ENCODE results near the gene SLC1A7.
A peak's percentile ranks its signal among the peaks of the same experiment; 100 is the strongest.

Gene SLC1A7

GRCh38 chr1:53123453-53124140 lies 18.8 kb downstream of the SLC1A7 start:
- no peak for DNase-seq
- in situ Hi-C loops (cut with HindIII; ENCODE audit: low pct_ligation_motif_present, low pct_unique_long_range_greater_than_20kb, low sequenced_read_pairs): no loop called here

GRCh38 chr1:53122961-53123413 lies 19.5 kb downstream of the SLC1A7 start:
- in situ Hi-C loops (cut with HindIII; ENCODE audit: low pct_ligation_motif_present, low pct_unique_long_range_greater_than_20kb, low sequenced_read_pairs): no loop called here
- DNase-seq: no peak

GRCh38 chr1:53122201-53122885 lies 20.1 kb downstream of the SLC1A7 start:
- no peak for DNase-seq
- in situ Hi-C loops (cut with HindIII; ENCODE audit: low pct_ligation_motif_present, low pct_unique_long_range_greater_than_20kb, low sequenced_read_pairs): no loop called here

GRCh38 chr1:53121319-53122172 lies 20.9 kb downstream of the SLC1A7 start:
- in situ Hi-C loops (cut with HindIII; ENCODE audit: low pct_ligation_motif_present, low pct_unique_long_range_greater_than_20kb, low sequenced_read_pairs): no loop called here
- DNase-seq: no peak

- DNase-seq: no peak
Observed at GRCh38 chr1:53120659-53121058, 21.8 kb downstream of the SLC1A7 start.

GRCh38 chr1:53117836-53118235 lies 24.6 kb downstream of the SLC1A7 start:
- in situ Hi-C loops (cut with HindIII; ENCODE audit: low pct_ligation_motif_present, low pct_unique_long_range_greater_than_20kb, low sequenced_read_pairs): no loop called here
- DNase-seq: no peak

More at GRCh38 chr1:53120659-53121058, 21.8 kb downstream of the SLC1A7 start:
- in situ Hi-C loops (cut with HindIII; ENCODE audit: low pct_ligation_motif_present, low pct_unique_long_range_greater_than_20kb, low sequenced_read_pairs): no loop called here

GRCh38 chr1:53116933-53117600 lies 25.4 kb downstream of the SLC1A7 start:
- in situ Hi-C loops (cut with HindIII; ENCODE audit: low pct_ligation_motif_present, low pct_unique_long_range_greater_than_20kb, low sequenced_read_pairs): no loop called here
- no peak for DNase-seq

- DNase-seq: no peak
- in situ Hi-C loops (cut with HindIII; ENCODE audit: low pct_ligation_motif_present, low pct_unique_long_range_greater_than_20kb, low sequenced_read_pairs): no loop called here
Observed at GRCh38 chr1:53116307-53116810, 26.1 kb downstream of the SLC1A7 start.

GRCh38 chr1:53115403-53116306 lies 26.8 kb downstream of the SLC1A7 start:
- no peak for DNase-seq
- in situ Hi-C loops (cut with HindIII; ENCODE audit: low pct_ligation_motif_present, low pct_unique_long_range_greater_than_20kb, low sequenced_read_pairs): no loop called here

GRCh38 chr1:53114581-53115400 lies 27.6 kb downstream of the SLC1A7 start:
- in situ Hi-C loops (cut with HindIII; ENCODE audit: low pct_ligation_motif_present, low pct_unique_long_range_greater_than_20kb, low sequenced_read_pairs): no loop called here
- no peak for DNase-seq

- in situ Hi-C loops (cut with HindIII; ENCODE audit: low pct_ligation_motif_present, low pct_unique_long_range_greater_than_20kb, low sequenced_read_pairs): no loop called here
- DNase-seq: no peak
Observed at GRCh38 chr1:53114090-53114489, 28.3 kb downstream of the SLC1A7 start.

GRCh38 chr1:53112861-53113260 lies 29.6 kb downstream of the SLC1A7 start:
- in situ Hi-C loops (cut with HindIII; ENCODE audit: low pct_ligation_motif_present, low pct_unique_long_range_greater_than_20kb, low sequenced_read_pairs): no loop called here
- DNase-seq: no peak

- in situ Hi-C loops (cut with HindIII; ENCODE audit: low pct_ligation_motif_present, low pct_unique_long_range_greater_than_20kb, low sequenced_read_pairs): no loop called here
- DNase-seq: peak; percentile 17
Observed at GRCh38 chr1:53112271-53112774, 30.1 kb downstream of the SLC1A7 start.

GRCh38 chr1:53111693-53112092 lies 30.7 kb downstream of the SLC1A7 start:
- no peak for DNase-seq
- in situ Hi-C loops (cut with HindIII; ENCODE audit: low pct_ligation_motif_present, low pct_unique_long_range_greater_than_20kb, low sequenced_read_pairs): no loop called here

- no peak for DNase-seq
- in situ Hi-C loops (cut with HindIII; ENCODE audit: low pct_ligation_motif_present, low pct_unique_long_range_greater_than_20kb, low sequenced_read_pairs): no loop called here
Observed at GRCh38 chr1:53111073-53111556, 31.3 kb downstream of the SLC1A7 start.

GRCh38 chr1:53110370-53111072 lies 31.9 kb downstream of the SLC1A7 start:
- no peak for DNase-seq
- in situ Hi-C loops (cut with HindIII; ENCODE audit: low pct_ligation_motif_present, low pct_unique_long_range_greater_than_20kb, low sequenced_read_pairs): no loop called here
